H9 (cell line): Measurements from ENCODE around the gene C7. TPM values are rescaled to one million over a fixed set of nuclear protein-coding genes. Genes with fewer than 3 reads are reported as not detected.

Source experiments
- DNase-seq: peaks from one replicate; pipeline ENCODE4 v3.0.0-alpha.2; 2017
- H2AFZ ChIP-seq: one replicate; pipeline ENCODE4 v1.6.1; 2013; ENCODE audit warnings: mild to moderate bottlenecking, low read length, control low read depth, moderate library complexity
- H2AK5ac ChIP-seq: 2 replicates; pipeline ENCODE4 v1.6.1; 2013; ENCODE audit warnings: low read length, control low read depth, mixed read lengths; ENCODE audit not compliant: insufficient read length
- H2BK120ac ChIP-seq: one replicate; pipeline ENCODE4 v1.6.1; 2013; ENCODE audit warnings: low read depth, mild to moderate bottlenecking, low read length, control low read depth, inconsistent platforms; ENCODE audit not compliant: poor library complexity, severe bottlenecking
- H2BK12ac ChIP-seq: 2 replicates; pipeline ENCODE4 v1.6.1; 2013; ENCODE audit warnings: low read length, control low read depth, mixed read lengths, low read depth; ENCODE audit not compliant: insufficient read length
- H2BK15ac ChIP-seq: 2 replicates; pipeline ENCODE4 v1.6.1; 2013; ENCODE audit warnings: low read depth, low read length, control low read depth
- H2BK20ac ChIP-seq: one replicate; pipeline ENCODE4 v1.6.1; 2013; ENCODE audit warnings: low read depth, mild to moderate bottlenecking, low read length, control low read depth, inconsistent platforms; ENCODE audit not compliant: poor library complexity, severe bottlenecking
- H2BK5ac ChIP-seq: 2 replicates; pipeline ENCODE4 v1.6.1; 2013; ENCODE audit warnings: low read length, control low read depth, mixed read lengths; ENCODE audit not compliant: insufficient read length
- H3K14ac ChIP-seq: 2 replicates; pipeline ENCODE4 v1.6.1; 2013; ENCODE audit warnings: low read length, control low read depth; ENCODE audit not compliant: insufficient read depth
- H3K18ac ChIP-seq: 2 replicates; pipeline ENCODE4 v1.6.1; 2013; ENCODE audit warnings: low read depth, mild to moderate bottlenecking, mixed read lengths, low read length, control low read depth; ENCODE audit not compliant: insufficient read length
- H3K23ac ChIP-seq: 2 replicates; pipeline ENCODE4 v1.6.1; 2013; ENCODE audit warnings: low read length, control low read depth, mixed read lengths, low read depth; ENCODE audit not compliant: insufficient read length
- H3K23me2 ChIP-seq: 2 replicates; pipeline ENCODE4 v1.6.1; 2013; ENCODE audit warnings: low read depth, mild to moderate bottlenecking, mixed read lengths, low read length, control low read depth; ENCODE audit not compliant: insufficient read length, poor library complexity, severe bottlenecking
- H3K27ac ChIP-seq: 2 replicates; pipeline ENCODE4 v1.5.1; 2013; ENCODE audit warnings: low read length, control low read depth, mixed read lengths, low read depth; ENCODE audit not compliant: insufficient read length
- H3K27me3 ChIP-seq: 2 replicates; pipeline ENCODE4 v1.6.1; 2013; ENCODE audit warnings: low read length, control low read depth, inconsistent platforms; ENCODE audit not compliant: insufficient read depth
- H3K4ac ChIP-seq: 2 replicates; pipeline ENCODE4 v1.6.1; 2013; ENCODE audit warnings: low read depth, mild to moderate bottlenecking, control low read depth, inconsistent platforms, low read length, moderate library complexity
- H3K4me1 ChIP-seq: 2 replicates; pipeline ENCODE4 v1.6.1; 2013; ENCODE audit warnings: low read length, control low read depth, inconsistent platforms; ENCODE audit not compliant: insufficient read depth
- H3K4me2 ChIP-seq: 2 replicates; pipeline ENCODE4 v1.6.1; 2013; ENCODE audit warnings: low read length, control low read depth, mixed read lengths; ENCODE audit not compliant: insufficient read length, insufficient read depth
- H3K56ac ChIP-seq: 2 replicates; pipeline ENCODE4 v1.6.1; 2013; ENCODE audit warnings: low read depth, mild to moderate bottlenecking, mixed read lengths, low read length, control low read depth; ENCODE audit not compliant: insufficient read length
- H3K79me1 ChIP-seq: 2 replicates; pipeline ENCODE4 v1.6.1; 2013; ENCODE audit warnings: low read depth, mild to moderate bottlenecking, moderate library complexity, low read length, control low read depth, inconsistent platforms; ENCODE audit not compliant: insufficient read depth, poor library complexity, severe bottlenecking
- H3K79me2 ChIP-seq: 2 replicates; pipeline ENCODE4 v1.6.1; 2013; ENCODE audit warnings: low read length, control low read depth, inconsistent platforms; ENCODE audit not compliant: insufficient read depth
- H3K9ac ChIP-seq: 2 replicates; pipeline ENCODE4 v1.6.1; 2013; ENCODE audit warnings: low read length, control low read depth, mixed read lengths; ENCODE audit not compliant: insufficient read length; ENCODE audit errors: extremely low read depth
- H3K9me3 ChIP-seq: one replicate; pipeline ENCODE4 v1.6.1; 2013; ENCODE audit warnings: low read depth, low read length, inconsistent platforms; ENCODE audit not compliant: control insufficient read depth
- H3T11ph ChIP-seq: one replicate; pipeline ENCODE4 v1.6.1; 2013; ENCODE audit warnings: mild to moderate bottlenecking, low read length, control low read depth, inconsistent platforms
- H4K20me1 ChIP-seq: one replicate; pipeline ENCODE4 v1.6.1; 2013; ENCODE audit not compliant: control insufficient read depth, insufficient read length, insufficient read depth
- H4K5ac ChIP-seq: 2 replicates; pipeline ENCODE4 v1.6.1; 2013; ENCODE audit warnings: low read depth, mild to moderate bottlenecking, mixed read lengths, low read length, control low read depth; ENCODE audit not compliant: insufficient read length
- H4K8ac ChIP-seq: replicated peaks from 2 replicates; pipeline ENCODE4 v1.6.1; 2013; ENCODE audit warnings: low read length, control low read depth, mixed read lengths, low read depth; ENCODE audit not compliant: insufficient read length
- H4K91ac ChIP-seq: 2 replicates; pipeline ENCODE4 v1.6.1; 2013; ENCODE audit warnings: low read depth, mild to moderate bottlenecking, moderate library complexity, mixed read lengths, low read length, control low read depth; ENCODE audit not compliant: insufficient read length
- H3K27ac Mint-ChIP-seq, 3 experiments: 2 replicates in 2 of 3; 3 replicates in 1 of 3; pipeline ENCODE4 v1.8.0; 2020 to 2021; ENCODE audit warnings: mixed read lengths in 3 of 3, mild to moderate bottlenecking in 1 of 3, moderate library complexity in 1 of 3
- H3K27me3 Mint-ChIP-seq: 2 replicates; pipeline ENCODE4 v1.8.0; 2021; ENCODE audit warnings: low read depth, mild to moderate bottlenecking, moderate library complexity, mixed read lengths
- H3K36me3 Mint-ChIP-seq, 3 experiments: 2 replicates in 2 of 3; 3 replicates in 1 of 3; pipeline ENCODE4 v1.8.0; 2020 to 2021; ENCODE audit warnings: low read depth in 3 of 3, mixed read lengths in 3 of 3; ENCODE audit not compliant: insufficient read depth in 1 of 3
- H3K4me1 Mint-ChIP-seq, 2 experiments: 2 replicates each; pipeline ENCODE4 v1.8.0; 2020; ENCODE audit warnings: mixed read lengths in 2 of 2
- H3K4me3 Mint-ChIP-seq, 2 experiments: 2 replicates in 1 of 2; 3 replicates in 1 of 2; pipeline ENCODE4 v1.8.0; 2020 to 2021; ENCODE audit warnings: mild to moderate bottlenecking in 2 of 2, mixed read lengths in 2 of 2, moderate library complexity in 1 of 2
- H3K9me3 Mint-ChIP-seq, 2 experiments: 2 replicates in 1 of 2; 3 replicates in 1 of 2; pipeline ENCODE4 v1.8.0; 2020; ENCODE audit warnings: mild to moderate bottlenecking in 2 of 2, mixed read lengths in 2 of 2, moderate library complexity in 1 of 2
- WGBS: extraction: QIAGEN DNeasy Blood & Tissue Kit; methylation state at CpG from one replicate; pipeline ENCODE4 v1.1.7; 2013; ENCODE audit warnings: missing lambda C conversion rate, low lambda C conversion rate, mixed read lengths; ENCODE audit not compliant: insufficient read length; ENCODE audit errors: extremely low coverage; 5-methylcytosine and 5-hydroxymethylcytosine counted together
- total RNA-seq: library from RNA; stranded (reverse); gene quantifications from 2 replicates; pipeline ENCODE4 v1.2.1, GENCODE V29; 2021
- TF ChIP-seq, protein P1 (sequence below): fragments of 200-600 bp; sonication (generic); conservative IDR thresholded peaks from 3 replicates; pipeline ENCODE4 v1.8.0; 2021; ENCODE audit warnings: antibody characterized with exemption, mild to moderate bottlenecking

The C7 gene
- total RNA-seq, 1 experiment from 2014 or later = 0.52 TPM

DNA sequence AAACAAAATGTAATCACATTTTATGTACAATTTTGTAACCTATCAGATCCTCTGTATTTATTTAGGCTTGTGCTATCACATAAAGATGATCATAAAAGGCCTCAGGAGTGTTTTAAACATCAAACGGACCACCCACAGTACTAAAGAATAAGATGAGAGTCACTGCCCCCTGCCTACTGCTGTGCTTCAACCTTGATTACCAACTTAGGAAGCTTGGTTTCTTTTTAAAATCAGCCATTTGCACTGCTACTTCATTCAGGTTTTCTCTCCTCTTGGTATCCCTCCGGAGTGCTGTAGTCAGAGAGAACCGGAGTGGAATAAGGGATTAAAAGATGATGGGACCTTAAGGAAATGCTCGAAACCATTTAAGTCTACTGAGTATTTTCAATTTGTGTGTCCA, 6.9 kb downstream of the C7 start:
- TF ChIP-seq, protein P1, sequence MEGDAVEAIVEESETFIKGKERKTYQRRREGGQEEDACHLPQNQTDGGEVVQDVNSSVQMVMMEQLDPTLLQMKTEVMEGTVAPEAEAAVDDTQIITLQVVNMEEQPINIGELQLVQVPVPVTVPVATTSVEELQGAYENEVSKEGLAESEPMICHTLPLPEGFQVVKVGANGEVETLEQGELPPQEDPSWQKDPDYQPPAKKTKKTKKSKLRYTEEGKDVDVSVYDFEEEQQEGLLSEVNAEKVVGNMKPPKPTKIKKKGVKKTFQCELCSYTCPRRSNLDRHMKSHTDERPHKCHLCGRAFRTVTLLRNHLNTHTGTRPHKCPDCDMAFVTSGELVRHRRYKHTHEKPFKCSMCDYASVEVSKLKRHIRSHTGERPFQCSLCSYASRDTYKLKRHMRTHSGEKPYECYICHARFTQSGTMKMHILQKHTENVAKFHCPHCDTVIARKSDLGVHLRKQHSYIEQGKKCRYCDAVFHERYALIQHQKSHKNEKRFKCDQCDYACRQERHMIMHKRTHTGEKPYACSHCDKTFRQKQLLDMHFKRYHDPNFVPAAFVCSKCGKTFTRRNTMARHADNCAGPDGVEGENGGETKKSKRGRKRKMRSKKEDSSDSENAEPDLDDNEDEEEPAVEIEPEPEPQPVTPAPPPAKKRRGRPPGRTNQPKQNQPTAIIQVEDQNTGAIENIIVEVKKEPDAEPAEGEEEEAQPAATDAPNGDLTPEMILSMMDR = no peak
- Mint-ChIP-seq H3K27me3 (peaks cover 30% of the 10 kb centered on the region), H3K4me3 (no peak overlapping the region), H3K4me1 (peaks cover 17 to 18% of the 10 kb centered on the region in 2 experiments), H3K36me3 (peaks cover 4 to 12% (median 4%) of the 10 kb centered on the region in 3 experiments; a peak in 5 of 7 replicates), H3K27ac (no peak overlapping the region), H3K9me3 (peaks cover 11% of the 10 kb centered on the region in 2 experiments)
- no peak overlapping the region for H3K18ac ChIP-seq
- no peak overlapping the region for H2BK120ac ChIP-seq
- DNase-seq = no peak
- H2BK15ac ChIP-seq = no peak overlapping the region
- no peaks in the 10 kb centered on the region for H3K79me1 ChIP-seq
- H4K5ac ChIP-seq = no peak overlapping the region
- H3K56ac ChIP-seq = no peak overlapping the region
- no peak overlapping the region for H3K23ac ChIP-seq
- H3K4ac ChIP-seq = no peak overlapping the region
- H4K91ac ChIP-seq = no peak overlapping the region
- no peaks in the 10 kb centered on the region for H4K20me1 ChIP-seq
- no peak overlapping the region for H2AFZ ChIP-seq
- H3T11ph ChIP-seq = no peak overlapping the region
- H4K8ac ChIP-seq = no peak overlapping the region
- no peaks in the 10 kb centered on the region for H3K9me3 ChIP-seq
- no peak overlapping the region for H3K4me2 ChIP-seq
- no peak overlapping the region for H3K27ac ChIP-seq
- H3K79me2 ChIP-seq = no peaks in the 10 kb centered on the region
- no peak overlapping the region for H2BK20ac ChIP-seq
- no CpG with 5 or more reads among the region's 4 CpGs for WGBS
- H2BK12ac ChIP-seq = no peak overlapping the region
- H2BK5ac ChIP-seq = no peak overlapping the region
- H3K9ac ChIP-seq = no peak overlapping the region
- H3K14ac ChIP-seq = no peak overlapping the region
- no peaks in the 10 kb centered on the region for H3K23me2 ChIP-seq
- no peaks in the 10 kb centered on the region for H3K27me3 ChIP-seq
- H3K4me1 ChIP-seq = no peaks in the 10 kb centered on the region; the same call in 1 of the 2 replicates
- no peak overlapping the region for H2AK5ac ChIP-seq
